ENCODE measurements around the gene DRC3. TPM values are rescaled to one million over a fixed set of nuclear protein-coding genes. Genes with fewer than 3 reads are reported as not detected.
"Not testable (repeated sequence)": the region's sequence is repeated elsewhere in the genome, so short reads cannot be mapped to it uniquely, and the experiment has no call there.

DRC3 gene
- total RNA-seq, 1 donor from 2014 or later: 7.2 TPM

DNA sequence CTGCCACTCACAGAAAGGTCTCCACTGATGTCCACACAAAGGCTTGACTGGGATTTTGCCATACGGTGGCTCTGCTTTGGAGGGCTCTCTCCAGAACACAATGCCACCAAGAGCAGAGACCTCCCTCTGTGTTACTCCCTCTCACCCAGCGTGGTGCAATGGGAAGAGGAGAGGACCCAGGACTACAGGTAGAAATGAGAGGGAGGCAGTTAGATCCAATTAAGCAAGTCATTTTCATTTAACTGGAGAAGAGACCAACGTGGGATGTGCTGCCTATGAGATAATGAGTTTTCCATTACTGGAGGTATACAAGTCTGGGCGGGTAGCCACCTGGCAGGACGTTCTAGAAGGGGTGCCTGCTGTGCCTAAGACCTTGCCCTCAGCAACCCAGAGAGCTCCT lies 34.7 kb upstream of the DRC3 start:
- DNase-seq (ENCODE audit: low spot score in 2 of 2): no peak
- Histone ChIP-seq H3K4me3 (no peak overlapping the region), H3K27ac (no peak overlapping the region), H3K9me3 (no peaks in the 10 kb centered on the region), H3K36me3 (no peaks in the 10 kb centered on the region), H3K4me1 (peaks cover 0 to 18% of the 10 kb centered on the region in 2 donors), H3K27me3 (no peaks in the 10 kb centered on the region)
- TF ChIP-seq, protein P1, sequence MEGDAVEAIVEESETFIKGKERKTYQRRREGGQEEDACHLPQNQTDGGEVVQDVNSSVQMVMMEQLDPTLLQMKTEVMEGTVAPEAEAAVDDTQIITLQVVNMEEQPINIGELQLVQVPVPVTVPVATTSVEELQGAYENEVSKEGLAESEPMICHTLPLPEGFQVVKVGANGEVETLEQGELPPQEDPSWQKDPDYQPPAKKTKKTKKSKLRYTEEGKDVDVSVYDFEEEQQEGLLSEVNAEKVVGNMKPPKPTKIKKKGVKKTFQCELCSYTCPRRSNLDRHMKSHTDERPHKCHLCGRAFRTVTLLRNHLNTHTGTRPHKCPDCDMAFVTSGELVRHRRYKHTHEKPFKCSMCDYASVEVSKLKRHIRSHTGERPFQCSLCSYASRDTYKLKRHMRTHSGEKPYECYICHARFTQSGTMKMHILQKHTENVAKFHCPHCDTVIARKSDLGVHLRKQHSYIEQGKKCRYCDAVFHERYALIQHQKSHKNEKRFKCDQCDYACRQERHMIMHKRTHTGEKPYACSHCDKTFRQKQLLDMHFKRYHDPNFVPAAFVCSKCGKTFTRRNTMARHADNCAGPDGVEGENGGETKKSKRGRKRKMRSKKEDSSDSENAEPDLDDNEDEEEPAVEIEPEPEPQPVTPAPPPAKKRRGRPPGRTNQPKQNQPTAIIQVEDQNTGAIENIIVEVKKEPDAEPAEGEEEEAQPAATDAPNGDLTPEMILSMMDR (IDR thresholded peaks at IDR 0.05): no peak
- intact Hi-C loops (cut with DNase I): no loop called here

DNA sequence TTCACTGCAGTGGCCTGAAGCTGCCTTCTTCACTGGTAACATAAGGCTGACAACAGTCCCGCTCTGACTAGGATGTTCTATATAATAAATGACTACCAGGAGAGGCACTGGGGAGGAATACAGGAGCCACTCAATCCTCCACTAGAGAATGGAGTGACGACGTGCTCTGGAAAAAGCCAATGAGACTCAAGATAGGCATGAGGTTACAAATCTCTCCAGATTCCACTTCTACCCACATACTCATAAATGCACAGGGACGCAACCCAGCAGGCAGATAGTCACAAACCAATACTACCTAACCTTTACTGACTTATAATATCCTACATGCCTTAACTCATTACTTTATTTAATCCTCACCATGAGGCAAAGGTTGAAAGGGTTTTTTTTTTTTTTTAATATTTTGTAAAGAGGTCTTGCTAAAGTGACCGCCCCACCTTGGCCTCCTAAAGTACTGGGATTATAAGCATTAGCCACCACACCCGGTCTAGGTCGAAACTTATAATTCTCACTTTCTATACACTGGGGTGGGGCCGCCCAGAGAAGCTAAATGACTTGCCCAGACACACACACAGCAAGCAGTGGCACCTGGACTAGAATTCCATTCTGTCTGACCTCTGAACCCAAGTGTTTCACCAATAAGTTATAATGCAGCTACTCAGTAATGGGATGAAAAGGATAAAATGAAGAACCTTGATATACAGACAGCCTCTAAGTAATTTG lies 34.1 kb upstream of the DRC3 start:
- H3K4me1 ChIP-seq: peaks cover 3 to 23% of the 10 kb centered on the region in 2 donors
- DNase-seq (ENCODE audit: low spot score in 2 of 2): no peak
- no peak overlapping the region for H3K4me3 ChIP-seq
- H3K27ac ChIP-seq: no peak overlapping the region
- TF ChIP-seq, protein P1 (IDR thresholded peaks at IDR 0.05): no peak
- intact Hi-C loops (cut with DNase I): no loop called here
- H3K36me3 ChIP-seq: no peaks in the 10 kb centered on the region
- no peaks in the 10 kb centered on the region for H3K9me3 ChIP-seq
- H3K27me3 ChIP-seq: no peaks in the 10 kb centered on the region

DNA sequence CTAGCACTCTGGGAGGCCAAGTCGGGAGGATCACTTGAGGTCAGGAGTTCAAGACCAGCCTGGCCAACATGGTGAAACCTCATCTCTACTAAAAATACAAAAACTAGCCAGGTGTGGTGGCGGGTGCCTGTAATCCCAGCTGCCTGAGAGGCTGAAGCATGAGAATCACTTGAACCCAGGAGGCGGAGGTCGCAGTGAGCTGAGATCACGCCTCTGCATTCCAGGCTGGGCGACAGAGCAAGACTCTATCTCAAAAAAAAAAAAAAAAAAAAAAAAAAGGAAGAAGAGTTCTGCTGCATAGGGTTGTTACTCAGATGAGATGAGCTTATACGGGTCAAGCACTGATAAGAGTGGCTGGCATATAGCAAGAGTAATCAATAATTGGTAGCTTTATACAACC lies 32.7 kb upstream of the DRC3 start:
- Histone ChIP-seq H3K27ac (peak overlapping the region in 1 of 2 donors; percentile 21), H3K4me1 (peaks cover 5 to 31% of the 10 kb centered on the region in 2 donors)
- H3K4me3 ChIP-seq; DNase-seq (ENCODE audit: low spot score in 2 of 2); H3K27me3 ChIP-seq; H3K36me3 ChIP-seq; intact Hi-C loops (cut with DNase I); H3K9me3 ChIP-seq: not testable (repeated sequence)

DNA sequence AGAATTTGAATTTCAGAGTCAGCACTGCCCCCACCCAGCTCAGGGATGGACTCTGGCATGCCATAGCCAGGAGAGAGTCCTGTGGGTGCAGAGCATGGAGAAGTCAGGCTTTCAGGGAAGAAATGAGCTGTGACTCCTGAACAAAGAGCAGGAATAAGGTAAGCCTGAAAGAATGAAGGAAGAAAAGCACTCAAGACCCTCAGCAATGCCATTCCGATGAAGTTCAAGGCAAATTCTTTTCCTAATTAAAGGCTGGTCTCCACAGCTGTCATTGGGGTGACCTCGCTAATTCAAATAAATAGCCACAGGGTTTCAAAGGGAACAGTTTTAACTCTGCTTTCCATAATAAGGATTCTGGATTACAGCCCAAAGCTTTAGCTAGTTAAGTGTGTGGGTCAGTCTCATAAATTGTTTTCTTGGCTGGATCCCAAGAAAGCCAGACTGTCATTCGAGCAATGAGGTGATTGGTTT lies 32.2 kb upstream of the DRC3 start:
- no peaks in the 10 kb centered on the region for H3K36me3 ChIP-seq
- H3K27ac ChIP-seq: peak overlapping the region; percentile 21 to 44
- TF ChIP-seq, protein P1 (IDR thresholded peaks at IDR 0.05): no peak
- DNase-seq (ENCODE audit: low spot score in 2 of 2): no peak
- H3K27me3 ChIP-seq: no peaks in the 10 kb centered on the region
- peaks cover 5 to 29% of the 10 kb centered on the region in 2 donors for H3K4me1 ChIP-seq
- no peaks in the 10 kb centered on the region for H3K9me3 ChIP-seq
- intact Hi-C loops (cut with DNase I): no loop called here
- H3K4me3 ChIP-seq: no peak overlapping the region

DNA sequence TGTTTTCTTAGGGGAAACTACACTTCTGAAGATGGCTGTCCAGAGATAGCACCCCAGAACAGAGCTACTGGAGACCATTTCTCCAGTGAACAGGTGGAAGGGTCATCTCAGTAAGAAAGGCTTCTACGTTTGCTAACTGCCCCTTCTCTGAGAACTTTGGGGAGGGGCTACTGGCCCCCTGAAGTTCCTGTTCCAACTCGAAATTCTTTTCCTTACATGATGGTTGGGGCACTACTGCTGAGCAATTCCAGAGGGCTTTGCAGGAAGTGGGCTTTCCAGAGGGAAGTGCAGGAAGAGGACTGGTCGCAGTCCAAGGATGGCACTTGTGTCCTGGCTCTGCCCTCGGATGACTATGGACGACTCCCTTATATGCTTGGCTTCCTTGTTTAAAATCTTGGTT lies 31.6 kb upstream of the DRC3 start:
- Histone ChIP-seq H3K4me3 (no peak overlapping the region), H3K9me3 (no peaks in the 10 kb centered on the region), H3K27me3 (no peaks in the 10 kb centered on the region), H3K36me3 (no peaks in the 10 kb centered on the region), H3K4me1 (peaks cover 5 to 29% of the 10 kb centered on the region in 2 donors), H3K27ac (peak overlapping the region; percentile 43 to 44)
- TF ChIP-seq, protein P1 (IDR thresholded peaks at IDR 0.05): no peak
- no peak for DNase-seq (ENCODE audit: low spot score in 2 of 2)
- intact Hi-C loops (cut with DNase I): no loop called here

DNA sequence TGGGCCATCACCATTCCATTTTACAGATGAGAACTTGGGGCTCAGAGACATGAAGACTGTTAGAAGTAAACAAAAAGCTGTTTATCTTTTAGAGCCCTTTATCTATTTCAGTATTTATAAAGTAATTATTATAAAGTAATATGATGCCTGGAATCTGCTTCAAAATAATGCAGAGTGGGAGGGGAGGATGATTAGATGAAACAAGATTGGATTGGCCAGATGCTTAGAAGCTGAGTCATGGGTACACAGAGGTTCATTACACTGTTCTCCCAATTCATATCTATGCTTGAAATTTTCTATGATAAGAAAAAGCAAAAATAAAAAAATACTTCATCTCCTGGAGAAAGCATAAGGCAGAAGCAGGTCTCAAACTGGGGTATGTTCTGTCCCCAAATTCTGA lies 29.8 kb upstream of the DRC3 start:
- TF ChIP-seq, protein P1 (IDR thresholded peaks at IDR 0.05): no peak
- peaks cover 5 to 29% of the 10 kb centered on the region in 2 donors for H3K4me1 ChIP-seq
- DNase-seq (ENCODE audit: low spot score in 2 of 2): no peak
- intact Hi-C loops (cut with DNase I): no loop called here
- H3K9me3 ChIP-seq: no peaks in the 10 kb centered on the region
- peak overlapping the region; percentile 43 to 72 for H3K27ac ChIP-seq
- H3K27me3 ChIP-seq: no peaks in the 10 kb centered on the region
- no peaks in the 10 kb centered on the region for H3K36me3 ChIP-seq
- H3K4me3 ChIP-seq: no peak overlapping the region

Data from ascending aorta (tissue), 2 donors.